HepG2 (cell line): ENCODE results near the gene CFAP70. TPM values are rescaled to one million over a fixed set of nuclear protein-coding genes. Genes with fewer than 3 reads are reported as not detected.

ENCODE experiments used
- ATAD3A ChIP-seq: sonication (generic); formaldehyde crosslinking; IDR thresholded peaks from 2 replicates; pipeline ENCODE4 v1.4.0; 2020; ENCODE audit warnings: missing genetic modification reagents
- ELF4 ChIP-seq: sonication (generic); formaldehyde crosslinking; IDR thresholded peaks from 2 replicates; pipeline ENCODE4 v1.5.0; 2020; ENCODE audit warnings: missing genetic modification reagents, mild to moderate bottlenecking, moderate library complexity, borderline replicate concordance
- ETS1 ChIP-seq: sonication (generic); formaldehyde crosslinking; IDR thresholded peaks from 2 replicates; pipeline ENCODE4 v1.4.0; 2020; ENCODE audit warnings: missing genetic modification reagents
- HDAC2 ChIP-seq: sonication (generic); formaldehyde crosslinking; IDR thresholded peaks from 2 replicates; pipeline ENCODE4 v1.4.0; 2020; ENCODE audit warnings: missing genetic modification reagents
- HOMEZ ChIP-seq: IDR thresholded peaks from 2 replicates; pipeline ENCODE4 v1.6.1; 2016; ENCODE audit warnings: low read depth
- IRX3 ChIP-seq: sonication (generic); formaldehyde crosslinking; IDR thresholded peaks from 2 replicates; pipeline ENCODE4 v1.8.1; 2023; ENCODE audit warnings: mild to moderate bottlenecking, low read depth, missing genetic modification reagents, borderline replicate concordance
- PTBP1 ChIP-seq: fragments of 200-400 bp; formaldehyde crosslinking; IDR thresholded peaks from 2 replicates; pipeline ENCODE4 v1.6.1; 2018; ENCODE audit warnings: low read length, low read depth; ENCODE audit not compliant: poor library complexity, severe bottlenecking
- SIN3A ChIP-seq: IDR thresholded peaks from 2 replicates; pipeline ENCODE4 v1.6.1; 2011; ENCODE audit warnings: low read depth, mild to moderate bottlenecking, control low read depth, low read length, borderline replicate concordance
- SP140L ChIP-seq: sonication (generic); formaldehyde crosslinking; IDR thresholded peaks from 2 replicates; pipeline ENCODE4 v1.4.0; 2020; ENCODE audit warnings: missing genetic modification reagents, borderline replicate concordance
- SP5 ChIP-seq: IDR thresholded peaks from 2 replicates; pipeline ENCODE4 v1.6.1; 2016; ENCODE audit warnings: low read depth, borderline replicate concordance
- TAF1 ChIP-seq: sonication (generic); formaldehyde crosslinking; IDR thresholded peaks from 2 replicates; pipeline ENCODE4 v1.4.0; 2020; ENCODE audit warnings: missing genetic modification reagents
- ZNF142 ChIP-seq: sonication (generic); formaldehyde crosslinking; IDR thresholded peaks from 2 replicates; pipeline ENCODE4 v1.4.0; 2020; ENCODE audit warnings: missing genetic modification reagents
- ZNF329 ChIP-seq: sonication (generic); formaldehyde crosslinking; IDR thresholded peaks from 2 replicates; pipeline ENCODE4 v1.9.0; 2021; ENCODE audit warnings: low read depth, mild to moderate bottlenecking, missing genetic modification reagents
- ZNF501 ChIP-seq: sonication (generic); formaldehyde crosslinking; IDR thresholded peaks from 2 replicates; pipeline ENCODE4 v1.5.1; 2020; ENCODE audit warnings: mild to moderate bottlenecking, moderate library complexity, missing genetic modification reagents
- ZNF660 ChIP-seq: sonication (generic); formaldehyde crosslinking; IDR thresholded peaks from 2 replicates; pipeline ENCODE4 v1.5.1; 2020; ENCODE audit warnings: mild to moderate bottlenecking, low read depth, missing genetic modification reagents, borderline replicate concordance
- ZNF780A ChIP-seq: sonication (generic); formaldehyde crosslinking; IDR thresholded peaks from 2 replicates; pipeline ENCODE4 v1.8.0; 2022; ENCODE audit warnings: mild to moderate bottlenecking, missing genetic modification reagents, moderate library complexity
- ZUFSP ChIP-seq: sonication (generic); formaldehyde crosslinking; IDR thresholded peaks from 2 replicates; pipeline ENCODE4 v1.9.0; 2021; ENCODE audit warnings: missing genetic modification reagents, mild to moderate bottlenecking, borderline replicate concordance
- ZZZ3 ChIP-seq: sonication (generic); formaldehyde crosslinking; IDR thresholded peaks from 2 replicates; pipeline ENCODE4 v1.4.0; 2020; ENCODE audit warnings: missing genetic modification reagents, mild to moderate bottlenecking, borderline replicate concordance
- polyA plus RNA-seq, 8 experiments: library from polyadenylated mRNA; depleted of rRNA in 3 of 8; stranded (reverse) in 7 of 8; unstranded in 1 of 8; fragments of >200 nt; fragmentation: Illumina TruSeq in 4 of 8; extraction: Trizol in 4 of 8; gene quantifications; 2 replicates each; pipeline versions ENCODE4 v1.2.1 to v1.2.3, GENCODE V29; 2011 to 2016; ENCODE audit warnings: low read depth in 4 of 8, missing spikeins in 1 of 8, mixed read lengths in 1 of 8; ENCODE audit not compliant: insufficient read depth in 1 of 8
- total RNA-seq, 5 experiments: library from RNA; depleted of rRNA; stranded (reverse); fragments of >200 nt; fragmentation: Illumina TruSeq; extraction: Trizol; gene quantifications; 2 replicates each; pipeline ENCODE4 v1.2.3, GENCODE V29; 2016; ENCODE audit warnings: low read depth in 1 of 5

Gene CFAP70
- total and polyA plus RNA-seq, 2 of the 13 experiments (the other 11 are each of a cell fraction or from before 2014, with no cell fraction given): 0.27 to 0.38 TPM

- TF ChIP-seq ZNF142 (CRISPR knock-in tag): no peak
- no peak for TF ChIP-seq ZNF329
- peak; percentile 91 for TF ChIP-seq SIN3A
- peak; percentile 29 for TF ChIP-seq PTBP1
- TF ChIP-seq ETS1 (CRISPR knock-in tag): no peak
- 0 out of 2 replicates have a peak, but pooled peaks have one; percentile 61 for TF ChIP-seq ELF4 (CRISPR knock-in tag)
- no peak for TF ChIP-seq ATAD3A
- TF ChIP-seq IRX3 (CRISPR knock-in tag): peak; percentile 54; the same call in 1 of the 2 replicates
- TF ChIP-seq SP5 (CRISPR knock-in tag): peak; percentile 79
- peak; percentile 61; the same call in 1 of the 2 replicates for TF ChIP-seq ZZZ3
- no peak; the same call in 1 of the 2 replicates for TF ChIP-seq SP140L (CRISPR knock-in tag)
- TF ChIP-seq ZUFSP (CRISPR knock-in tag): no peak
- no peak for TF ChIP-seq ZNF780A (CRISPR knock-in tag)
- TF ChIP-seq TAF1 (CRISPR knock-in tag): peak; percentile 92
- TF ChIP-seq ZNF501: peak; percentile 95
- TF ChIP-seq ZNF660 (CRISPR knock-in tag): no peak
- peak; percentile 64 for TF ChIP-seq HDAC2 (CRISPR knock-in tag)
- TF ChIP-seq HOMEZ (CRISPR knock-in tag): no peak; the same call in 1 of the 2 replicates
Observed at GRCh38 chr10:73246646-73247508, 111.8 kb downstream of the CFAP70 start, which contains the start of gene DNAJC9 (continued).
